GM12891 (cell line): ENCODE data around the gene PPP1R1B.

Experiments
- DNase-seq: peaks from one replicate; pipeline ENCODE4 v3.0.0; 2011; ENCODE audit warnings: low spot score; ENCODE audit not compliant: insufficient read length
- FAIRE-seq: peaks from 2 replicates; lab custom pipeline; 2011; peaks lifted over from hg19 to GRCh38; lab: Jason Lieb, UNC
- PAX5 ChIP-seq: IDR thresholded peaks from 2 replicates; pipeline ENCODE4 v1.6.1; 2011; ENCODE audit warnings: low read length, moderate library complexity, mild to moderate bottlenecking; ENCODE audit not compliant: insufficient read depth, severe bottlenecking
- POLR2A ChIP-seq: IDR thresholded peaks from 2 replicates; pipeline ENCODE4 v1.6.1; 2011; ENCODE audit warnings: low read depth, low read length, control low read depth
- POLR2AphosphoS5 ChIP-seq: IDR thresholded peaks from 2 replicates; pipeline ENCODE4 v1.6.1; 2011; ENCODE audit warnings: low read depth, low read length, control low read depth
- POU2F2 ChIP-seq: IDR thresholded peaks from 2 replicates; pipeline ENCODE4 v1.6.1; 2011; ENCODE audit warnings: low read depth, mild to moderate bottlenecking, control low read depth, low read length, moderate library complexity
- SPI1 ChIP-seq: IDR thresholded peaks from 2 replicates; pipeline ENCODE4 v1.6.1; 2011; ENCODE audit warnings: low read depth, low read length, control low read depth
- TAF1 ChIP-seq: IDR thresholded peaks from 2 replicates; pipeline ENCODE4 v1.6.1; 2011; ENCODE audit warnings: low read depth, low read length, control low read depth

The PPP1R1B gene

GRCh38 chr17:39652587-39653315 lies 26.0 kb downstream of the PPP1R1B start:
- no peak for DNase-seq
- no peak for FAIRE-seq
- TF ChIP-seq SPI1 (no peak), POLR2AphosphoS5 (no peak), TAF1 (no peak), POU2F2 (no peak), PAX5 (no peak), POLR2A (no peak)

GRCh38 chr17:39653316-39653661 lies 26.5 kb downstream of the PPP1R1B start:
- no peak for DNase-seq
- TF ChIP-seq POLR2AphosphoS5 (no peak), PAX5 (no peak), POLR2A (no peak), TAF1 (no peak), POU2F2 (no peak), SPI1 (no peak)
- FAIRE-seq = no peak

- peak; percentile 72 for FAIRE-seq
- TF ChIP-seq SPI1 (no peak), POLR2A (no peak), TAF1 (no peak), POU2F2 (no peak), POLR2AphosphoS5 (no peak), PAX5 (no peak)
These were observed 27.0 kb downstream of the PPP1R1B start for GRCh38 chr17:39653662-39654331.

GRCh38 chr17:39655105-39655504 lies 28.4 kb downstream of the PPP1R1B start:
- DNase-seq = no peak
- TF ChIP-seq PAX5 (no peak), SPI1 (no peak), POLR2A (no peak), POU2F2 (no peak), TAF1 (no peak), POLR2AphosphoS5 (no peak)
- no peak for FAIRE-seq

More at GRCh38 chr17:39653662-39654331, 27.0 kb downstream of the PPP1R1B start:
- DNase-seq = peak; percentile 98

- TF ChIP-seq SPI1 (no peak), POU2F2 (no peak), POLR2AphosphoS5 (no peak), PAX5 (no peak), POLR2A (no peak), TAF1 (no peak)
- FAIRE-seq (no peak), DNase-seq (no peak)
These were observed 31.6 kb downstream of the PPP1R1B start for GRCh38 chr17:39658346-39658745.

- no peak for DNase-seq
- peak; percentile 59 for FAIRE-seq
- TF ChIP-seq POLR2A (no peak), SPI1 (no peak), POU2F2 (no peak), TAF1 (no peak), PAX5 (no peak), POLR2AphosphoS5 (no peak)
These were observed 32.0 kb downstream of the PPP1R1B start for GRCh38 chr17:39658760-39659159.

GRCh38 chr17:39659279-39660010 lies 32.7 kb downstream of the PPP1R1B start:
- DNase-seq = no peak
- TF ChIP-seq POLR2A (no peak), SPI1 (peak; percentile 87)
- FAIRE-seq = peak; percentile 9

- FAIRE-seq (no peak), DNase-seq (no peak)
- TF ChIP-seq POLR2A (no peak), POU2F2 (no peak), TAF1 (no peak), POLR2AphosphoS5 (no peak), SPI1 (no peak), PAX5 (no peak)
These were observed 33.2 kb downstream of the PPP1R1B start for GRCh38 chr17:39660011-39660360.

- no peak for DNase-seq
- FAIRE-seq = no peak
- TF ChIP-seq SPI1 (no peak), TAF1 (no peak), POU2F2 (no peak), PAX5 (no peak), POLR2AphosphoS5 (no peak), POLR2A (no peak)
These were observed 33.9 kb downstream of the PPP1R1B start for GRCh38 chr17:39660397-39661385.
